GM12878 (cell line): ENCODE results near the gene CTAG1B. TPM values are rescaled to one million over a fixed set of nuclear protein-coding genes. Genes with fewer than 3 reads are reported as not detected.

ENCODE experiments used
- ATAC-seq: fragments of 200-7000 bp; cut with Tn5 transposase; 3 replicates; pipeline ENCODE4 v1.9.1; 2020; ENCODE audit warnings: mild to moderate bottlenecking, moderate library complexity
- BruUV-seq: library from RNA; stranded (reverse); fragments of 400-500 nt; replicated peaks from 2 replicates; lab custom pipeline; 2021; lab: Mats Ljungman, UMichigan
- CTCF ChIA-PET: fragments of 300-600 bp; sonication (Branson Sonifier 250); formaldehyde crosslinking; extraction: SDS; loops from one replicate; lab custom pipeline; 2021; ENCODE audit warnings: inconsistent platforms; lab: Yijun Ruan, JAX
- POLR2A ChIA-PET: fragments of 350-600 bp; formaldehyde crosslinking; extraction: SDS; loops from one replicate; lab custom pipeline; 2021; ENCODE audit warnings: inconsistent platforms; lab: Charles Lee
- RAD21 ChIA-PET: fragments of 300-600 bp; sonication (Branson Sonifier 250); formaldehyde crosslinking; loops from one replicate; lab custom pipeline; 2023; ENCODE audit warnings: antibody characterized with exemption; ENCODE audit not compliant: unreplicated experiment; lab: Charles Lee
- SMC1A ChIA-PET: fragments of 300-600 bp; sonication (Branson Sonifier 250); formaldehyde crosslinking; loops from one replicate; lab custom pipeline; 2023; ENCODE audit not compliant: unreplicated experiment, uncharacterized antibody; lab: Charles Lee
- DNase-seq: peaks from one replicate; pipeline ENCODE4 v3.0.0-alpha.2; 2011; ENCODE audit warnings: low read depth, low spot score
- FAIRE-seq: peaks from 3 replicates; lab custom pipeline; 2011; peaks lifted over from hg19 to GRCh38; lab: Jason Lieb, UNC
- H2AFZ ChIP-seq: 2 replicates; pipeline ENCODE4 v1.6.0; 2011; ENCODE audit warnings: low read depth, low read length, control low read depth; ENCODE audit not compliant: control insufficient read depth
- H3K27ac ChIP-seq: 2 replicates; pipeline ENCODE4 v1.5.1; 2011; ENCODE audit warnings: control low read depth; ENCODE audit not compliant: control insufficient read depth, insufficient read depth
- H3K27me3 ChIP-seq, 2 experiments: replicated peaks in 1 of 2; 2 replicates each; pipeline versions ENCODE4 v1.6.0 to v1.6.1; 2011; ENCODE audit warnings: low read length in 1 of 2; ENCODE audit not compliant: control insufficient read depth in 2 of 2, insufficient read depth in 2 of 2
- H3K36me3 ChIP-seq, 2 experiments: 2 replicates each; pipeline ENCODE4 v1.5.1; 2011; ENCODE audit warnings: low read length in 1 of 2; ENCODE audit not compliant: control insufficient read depth in 2 of 2, insufficient read depth in 2 of 2
- H3K4me1 ChIP-seq: 2 replicates; pipeline ENCODE4 v1.6.1; 2011; ENCODE audit warnings: mild to moderate bottlenecking, low read length, moderate library complexity, mixed read lengths; ENCODE audit not compliant: control insufficient read depth, insufficient read depth
- H3K4me2 ChIP-seq: 2 replicates; pipeline ENCODE4 v1.6.0; 2011; ENCODE audit warnings: control low read depth; ENCODE audit not compliant: control insufficient read depth, insufficient read depth
- H3K4me3 ChIP-seq: fragments of 200-600 bp; sonication (generic); 2 replicates; pipeline ENCODE4 v1.5.1; 2016
- H3K79me2 ChIP-seq: 2 replicates; pipeline ENCODE4 v1.6.0; 2011; ENCODE audit warnings: low read length; ENCODE audit not compliant: control insufficient read depth, insufficient read depth
- H3K9ac ChIP-seq: 2 replicates; pipeline ENCODE4 v1.8.0; 2011; ENCODE audit warnings: low read length, control low read depth, mixed read lengths; ENCODE audit not compliant: control insufficient read depth, insufficient read depth
- H3K9me3 ChIP-seq: replicated peaks from 3 replicates; pipeline ENCODE4 v1.5.1; 2011; ENCODE audit warnings: mild to moderate bottlenecking, low read length; ENCODE audit not compliant: control insufficient read depth, insufficient read depth
- H4K20me1 ChIP-seq: 2 replicates; pipeline ENCODE4 v1.6.0; 2011; ENCODE audit not compliant: control insufficient read depth, insufficient read depth
- BRCA1 ChIP-seq: IDR thresholded peaks from 2 replicates; pipeline ENCODE4 v1.6.1; 2011; ENCODE audit warnings: low read depth, low read length, improper control_type of control experiment
- FOXM1 ChIP-seq: IDR thresholded peaks from 2 replicates; pipeline ENCODE4 v1.6.1; 2012; ENCODE audit warnings: low read depth, mild to moderate bottlenecking, inconsistent platforms, low read length, moderate library complexity
- GABPA ChIP-seq: IDR thresholded peaks from 2 replicates; pipeline ENCODE4 v1.6.1; 2014; ENCODE audit warnings: antibody characterized with exemption, low read depth, mild to moderate bottlenecking, inconsistent platforms
- HCFC1 ChIP-seq: fragments of 150-350 bp; IDR thresholded peaks from 2 replicates; pipeline ENCODE4 v1.6.1; 2014; ENCODE audit warnings: low read length
- JUNB ChIP-seq: IDR thresholded peaks from 2 replicates; pipeline ENCODE4 v1.6.1; 2016; ENCODE audit warnings: antibody characterized with exemption, mild to moderate bottlenecking
- POLR2A ChIP-seq: IDR thresholded peaks from 2 replicates; pipeline ENCODE4 v1.6.1; 2011; ENCODE audit warnings: low read depth, mild to moderate bottlenecking, low read length
- ZNF687 ChIP-seq: fragments of 450-650 bp; IDR thresholded peaks from 2 replicates; pipeline ENCODE4 v1.6.1; 2017; ENCODE audit warnings: mild to moderate bottlenecking, moderate library complexity
- WGBS: methylation state at CpG from one replicate; pipeline ENCODE4 v1.1.6; 2016; ENCODE audit warnings: low lambda C conversion rate; ENCODE audit not compliant: insufficient replicate concordance, insufficient coverage; ENCODE audit errors: missing lambda C conversion rate; 5-methylcytosine and 5-hydroxymethylcytosine counted together
- in situ Hi-C: fragments of 300-500 bp; cut with MboI; formaldehyde crosslinking; loops from 9 replicates; pipeline ENCODE4 v1.14.3; 2018; ENCODE audit warnings: mixed read lengths
- intact Hi-C: fragments of 100-400 bp; cut with micrococcal nuclease; formaldehyde crosslinking; loops from one replicate; pipeline ENCODE4 v1.14.2; 2022; ENCODE audit not compliant: unreplicated experiment
- polyA plus RNA-seq, 11 experiments: library from polyadenylated mRNA; depleted of rRNA in 4 of 11; unstranded in 6 of 11; stranded (reverse) in 5 of 11; fragments of >200 nt; fragmentation: Nextera tagmentation in 4 of 11; fragmentation: Illumina TruSeq in 1 of 11; extraction: Ambion mirVana in 4 of 11; extraction: Trizol in 1 of 11; gene quantifications; 1 replicate in 1 of 11; 2 replicates in 10 of 11; pipeline versions ENCODE4 v1.2.1 to v1.2.3, GENCODE V29; 2011 to 2016; ENCODE audit warnings: inconsistent platforms in 2 of 11, missing spikeins in 2 of 11, low read depth in 1 of 11
- total RNA-seq, 4 experiments: library from RNA; depleted of rRNA in 3 of 4; stranded (reverse); fragments of >200 nt in 3 of 4; fragmentation: Illumina TruSeq in 1 of 4; extraction: Trizol in 1 of 4; gene quantifications; 2 replicates each; pipeline versions ENCODE4 v1.2.1 to v1.2.3, GENCODE V29; 2013 to 2021

The CTAG1B gene
- total and polyA plus RNA-seq, 10 of the 15 experiments (the other 5 are each of a cell fraction or from before 2014, with no cell fraction given), result not detected

DNA sequence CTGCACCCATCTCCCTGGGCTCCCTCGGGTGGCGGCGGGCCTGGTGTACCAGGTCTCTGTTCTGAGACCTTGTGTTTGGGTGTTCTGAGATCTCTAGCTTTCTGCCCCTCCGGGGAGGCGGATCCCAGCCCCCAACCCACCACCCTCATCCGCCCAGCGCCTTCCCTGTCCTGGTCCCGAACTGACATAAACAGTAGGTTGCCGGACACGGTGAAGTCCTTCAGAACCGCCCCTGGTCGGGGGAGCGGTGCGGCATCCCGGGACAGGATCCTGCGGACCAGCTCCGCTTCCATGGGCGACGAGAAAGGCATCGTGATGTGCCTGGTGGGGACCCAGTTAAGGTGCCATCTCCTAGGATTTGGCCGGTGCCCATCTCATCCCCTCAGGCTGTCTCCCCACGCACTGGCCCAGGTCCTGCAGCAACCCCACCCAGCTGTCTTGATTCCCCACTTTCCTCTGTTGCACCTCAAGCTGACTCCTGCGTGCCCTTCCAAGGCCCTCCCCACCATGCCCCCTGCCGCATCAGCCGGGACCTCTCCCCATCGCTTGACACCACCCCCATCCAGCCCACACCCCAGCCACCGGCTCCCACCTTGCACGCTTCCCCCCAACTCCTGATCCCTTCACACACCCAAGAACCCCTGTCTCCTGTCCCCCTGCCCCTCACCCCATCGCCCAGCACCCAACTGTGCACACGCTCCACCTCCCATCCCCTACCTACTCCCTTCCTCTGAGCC, 33.4 kb upstream of the CTAG1B start:
- Histone ChIP-seq H4K20me1 (no peaks in the 10 kb centered on the region), H3K9me3 (no peaks in the 10 kb centered on the region), H3K27me3 (no peaks in the 10 kb centered on the region), H3K4me1 (no peaks in the 10 kb centered on the region), H3K9ac (no peak overlapping the region), H3K4me3 (no peak overlapping the region), H3K4me2 (no peak overlapping the region), H2AFZ (no peak overlapping the region), H3K36me3 (no peaks in the 10 kb centered on the region), H3K79me2 (no peaks in the 10 kb centered on the region), H3K27ac (no peak overlapping the region)
- CTCF ChIA-PET, result no interaction called here
- BruUV-seq, result no TSS peak
- POLR2A ChIA-PET, result no interaction called here
- in situ Hi-C loops, result no loop called here
- RAD21 ChIA-PET, result no interaction called here
- TF ChIP-seq HCFC1 (no peak), JUNB (no peak), GABPA (no peak), BRCA1 (no peak), ZNF687 (no peak), FOXM1 (no peak), POLR2A (no peak)
- DNase-seq (no peak), ATAC-seq (no peak), FAIRE-seq (no peak)
- 69% methylated on average over 22 of the region's 30 CpGs for WGBS
- intact Hi-C loops, result no loop called here
- SMC1A ChIA-PET, result no interaction called here
